NOMO-1 treated with dmso at 0.1 percent for 144 hours (cell line): ENCODE data around the gene CYP39A1.

Experiments
- DNase-seq: peaks from one replicate; lab custom pipeline; 2025; ENCODE audit not compliant: unreplicated experiment; lab: John Stamatoyannopoulos, UW

CYP39A1 gene, protein sequence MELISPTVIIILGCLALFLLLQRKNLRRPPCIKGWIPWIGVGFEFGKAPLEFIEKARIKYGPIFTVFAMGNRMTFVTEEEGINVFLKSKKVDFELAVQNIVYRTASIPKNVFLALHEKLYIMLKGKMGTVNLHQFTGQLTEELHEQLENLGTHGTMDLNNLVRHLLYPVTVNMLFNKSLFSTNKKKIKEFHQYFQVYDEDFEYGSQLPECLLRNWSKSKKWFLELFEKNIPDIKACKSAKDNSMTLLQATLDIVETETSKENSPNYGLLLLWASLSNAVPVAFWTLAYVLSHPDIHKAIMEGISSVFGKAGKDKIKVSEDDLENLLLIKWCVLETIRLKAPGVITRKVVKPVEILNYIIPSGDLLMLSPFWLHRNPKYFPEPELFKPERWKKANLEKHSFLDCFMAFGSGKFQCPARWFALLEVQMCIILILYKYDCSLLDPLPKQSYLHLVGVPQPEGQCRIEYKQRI

DNA sequence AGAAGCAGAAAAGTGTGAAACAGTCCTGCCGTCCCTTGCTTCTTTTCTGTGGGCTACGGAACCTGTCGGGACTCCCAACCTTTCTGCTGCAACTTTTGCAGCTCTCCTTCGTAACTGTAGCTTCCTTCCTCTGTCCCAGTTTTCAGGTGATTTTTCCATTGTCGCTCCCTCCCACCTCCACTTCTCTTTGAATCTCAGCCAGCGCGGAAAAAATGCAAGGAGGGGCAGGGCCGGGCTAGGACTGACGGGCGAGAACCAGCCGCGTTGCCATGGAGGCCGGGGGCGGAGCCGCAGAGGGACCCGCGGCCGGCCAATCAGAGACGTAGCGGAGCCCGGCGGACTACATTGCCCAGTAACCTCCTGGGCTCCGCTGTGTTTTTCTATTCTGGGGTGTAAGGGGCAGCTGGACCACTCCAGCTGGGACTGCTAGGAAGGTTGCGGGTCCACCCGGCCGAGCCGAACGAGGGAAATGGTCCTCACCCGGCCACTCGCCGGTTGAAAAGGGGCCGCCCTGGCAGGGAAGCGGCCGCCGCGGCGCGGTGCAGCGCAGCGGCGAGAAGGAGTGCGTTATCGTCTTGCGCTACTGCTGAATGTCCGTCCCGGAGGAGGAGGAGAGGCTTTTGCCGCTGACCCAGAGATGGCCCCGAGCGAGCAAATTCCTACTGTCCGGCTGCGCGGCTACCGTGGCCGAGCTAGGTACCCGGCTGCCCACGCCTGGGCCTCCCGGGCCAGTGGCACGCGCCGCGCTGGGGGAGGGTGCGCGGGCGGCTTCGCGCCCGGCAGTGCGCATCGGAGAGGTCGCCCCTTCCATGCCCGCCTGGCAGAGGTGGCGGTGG is at the start of gene CYP39A1, which contains the start of gene SLC25A27:
Gene CYP39A1, minus strand, starts transcription at position 216 of the 836 bp plus-strand sequence. CDS start 236 bp downstream, outside the sequence.
Gene SLC25A27, plus strand, starts transcription at position 373 of the 836 bp plus-strand sequence. Its CDS starts 218 bp downstream, at position 591.
- DNase-seq = peak; percentile 73

DNA sequence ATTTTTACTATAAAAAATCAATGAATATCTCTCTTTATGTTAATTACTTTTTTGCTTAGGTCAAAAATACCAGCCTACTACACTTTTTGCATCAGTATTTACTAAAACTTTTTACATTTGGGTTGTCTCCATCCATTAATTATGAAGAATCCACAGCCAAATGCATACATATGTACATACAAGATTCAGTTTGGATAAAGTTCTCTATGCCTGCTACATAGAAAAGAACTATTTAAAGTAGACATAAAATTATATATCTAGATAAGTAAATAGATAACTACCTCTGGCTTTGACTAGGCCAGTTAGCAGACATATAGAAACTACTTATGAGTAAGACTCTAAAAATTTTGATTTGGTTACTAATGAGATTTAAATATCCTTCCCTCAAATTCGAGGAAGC is 47.4 kb upstream of the CYP39A1 start:
- DNase-seq = no peak

DNA sequence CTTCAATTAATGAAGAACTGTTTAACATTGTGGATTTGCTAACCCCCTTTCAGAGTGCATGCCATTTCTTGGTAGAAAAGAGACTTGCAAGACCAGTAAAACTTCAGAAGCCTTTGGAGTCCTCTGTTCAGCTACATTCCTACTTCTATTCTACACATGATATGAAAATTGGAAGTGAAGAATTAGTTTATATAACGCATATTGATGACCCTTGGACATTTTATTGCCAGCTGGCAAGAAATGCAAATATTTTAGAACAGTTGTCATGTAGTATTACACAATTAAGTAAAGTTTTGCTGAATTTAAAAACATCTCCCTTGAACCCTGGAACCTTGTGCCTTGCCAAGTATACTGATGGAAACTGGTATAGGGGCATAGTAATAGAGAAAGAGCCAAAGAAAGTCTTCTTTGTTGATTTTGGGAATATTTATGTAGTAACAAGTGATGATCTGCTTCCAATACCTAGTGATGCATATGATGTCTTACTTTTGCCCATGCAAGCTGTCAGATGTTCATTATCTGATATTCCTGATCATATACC is 38.4 kb upstream of the CYP39A1 start:
- DNase-seq = no peak

DNA sequence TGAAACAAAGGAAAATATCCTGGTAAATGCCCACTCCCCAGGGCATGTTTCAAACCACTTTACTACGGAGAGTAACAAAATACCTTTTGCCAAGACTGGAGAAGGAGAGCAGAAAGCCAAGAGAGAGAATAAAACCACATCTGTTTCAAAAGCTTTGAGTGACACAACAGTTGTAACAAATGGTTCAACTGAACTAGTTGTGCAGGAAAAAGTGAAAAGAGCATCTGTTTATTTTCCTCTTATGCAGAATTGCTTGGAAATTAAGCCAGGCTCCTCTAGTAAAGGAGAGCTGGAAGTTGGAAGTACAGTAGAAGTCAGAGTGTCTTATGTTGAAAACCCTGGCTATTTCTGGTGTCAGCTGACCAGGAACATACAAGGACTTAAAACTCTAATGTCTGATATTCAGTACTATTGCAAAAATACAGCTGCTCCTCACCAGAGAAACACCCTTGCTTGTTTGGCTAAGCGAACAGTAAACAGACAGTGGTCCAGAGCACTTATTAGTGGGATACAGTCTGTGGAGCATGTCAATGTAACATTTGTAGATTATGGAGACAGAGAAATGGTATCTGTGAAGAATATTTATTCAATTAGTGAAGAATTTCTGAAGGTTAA is 37.6 kb upstream of the CYP39A1 start:
- no peak for DNase-seq

DNA sequence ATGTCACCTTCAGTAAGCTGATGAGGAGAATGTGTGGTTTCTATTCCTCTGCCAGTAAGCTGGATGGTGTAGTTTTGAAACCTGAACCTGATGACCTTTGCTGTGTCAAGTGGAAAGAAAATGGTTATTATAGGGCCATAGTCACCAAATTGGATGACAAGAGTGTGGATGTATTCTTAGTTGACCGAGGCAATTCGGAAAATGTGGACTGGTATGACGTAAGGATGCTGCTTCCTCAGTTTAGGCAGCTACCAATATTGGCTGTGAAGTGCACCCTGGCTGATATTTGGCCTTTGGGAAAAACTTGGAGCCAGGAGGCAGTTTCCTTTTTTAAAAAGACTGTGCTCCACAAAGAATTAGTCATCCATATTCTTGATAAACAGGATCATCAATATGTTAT is 37.0 kb upstream of the CYP39A1 start:
- no peak for DNase-seq

DNA sequence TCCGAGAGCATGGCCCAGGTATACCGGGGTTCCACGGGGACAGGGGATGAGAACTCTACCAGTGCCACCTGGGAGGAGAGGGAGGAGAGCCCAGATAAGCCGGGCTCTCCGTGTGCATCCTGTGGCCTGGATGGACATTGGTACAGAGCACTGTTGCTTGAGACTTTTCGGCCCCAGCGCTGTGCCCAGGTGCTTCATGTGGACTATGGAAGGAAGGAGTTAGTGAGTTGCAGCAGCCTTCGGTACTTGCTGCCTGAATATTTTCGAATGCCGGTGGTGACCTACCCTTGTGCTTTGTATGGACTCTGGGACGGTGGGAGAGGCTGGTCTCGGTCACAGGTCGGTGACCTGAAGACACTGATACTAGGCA is 36.3 kb upstream of the CYP39A1 start:
- no peak for DNase-seq

DNA sequence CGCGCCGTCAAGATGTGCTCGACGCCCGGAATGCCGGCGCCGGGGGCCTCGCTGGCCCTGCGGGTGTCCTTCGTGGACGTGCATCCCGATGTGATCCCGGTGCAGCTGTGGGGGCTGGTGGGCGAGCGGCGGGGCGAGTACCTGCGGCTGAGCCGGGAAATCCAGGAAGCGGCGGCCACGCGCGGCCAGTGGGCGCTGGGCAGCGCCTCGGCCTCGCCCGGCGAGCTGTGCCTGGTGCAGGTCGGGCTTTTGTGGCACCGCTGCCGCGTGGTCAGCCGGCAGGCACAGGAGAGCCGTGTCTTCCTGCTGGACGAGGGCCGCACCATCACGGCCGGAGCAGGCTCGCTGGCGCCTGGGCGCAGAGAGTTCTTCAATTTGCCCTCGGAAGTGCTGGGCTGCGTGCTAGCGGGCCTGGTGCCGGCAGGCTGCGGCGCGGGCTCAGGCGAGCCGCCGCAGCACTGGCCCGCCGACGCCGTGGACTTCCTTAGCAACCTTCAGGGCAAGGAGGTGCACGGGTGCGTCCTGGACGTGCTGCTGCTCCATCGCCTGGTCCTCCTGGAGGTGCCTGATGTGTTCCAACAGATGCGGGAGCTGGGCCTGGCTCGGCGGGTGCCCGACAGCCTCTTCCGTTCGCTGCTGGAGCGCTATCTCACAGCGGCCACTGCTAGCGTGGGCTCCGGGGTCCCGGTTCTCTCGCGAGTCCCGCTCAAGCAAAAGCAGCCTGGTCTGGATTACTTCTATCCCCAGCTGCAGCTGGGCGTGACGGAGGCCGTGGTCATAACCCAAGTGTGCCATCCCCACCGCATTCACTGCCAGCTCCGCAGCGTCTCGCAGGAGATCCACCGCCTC is 35.7 kb upstream of the CYP39A1 start:
- no peak for DNase-seq

DNA sequence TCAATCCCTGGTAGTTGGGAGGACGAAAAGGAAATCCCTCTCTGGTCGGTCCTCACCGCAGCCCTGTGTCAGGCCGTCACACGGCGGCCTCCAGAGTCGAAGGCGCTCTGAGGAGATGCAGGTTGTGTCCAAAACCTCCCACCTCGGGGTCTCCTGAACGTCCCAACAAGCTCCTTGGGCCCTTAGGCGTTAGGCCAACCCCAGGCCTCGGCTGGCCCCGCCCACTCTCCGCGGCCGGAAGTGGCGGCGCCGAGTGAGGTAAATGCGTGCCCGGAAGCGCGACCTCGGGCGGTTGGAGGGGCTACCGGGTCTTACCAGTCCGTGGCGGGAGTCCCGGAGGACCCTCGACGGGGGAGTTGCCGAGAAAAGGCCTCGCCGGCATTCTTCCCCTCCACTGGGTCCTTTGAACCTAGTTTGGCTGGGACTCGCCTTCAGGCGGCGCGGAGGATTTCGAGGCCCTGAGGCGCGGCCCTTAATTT is 35.0 kb upstream of the CYP39A1 start, which contains the start of gene TDRD6:
Gene TDRD6, plus strand, starts transcription at position 267 of the 479 bp plus-strand sequence. CDS start 244 bp downstream, outside the sequence.
- no peak for DNase-seq

DNA sequence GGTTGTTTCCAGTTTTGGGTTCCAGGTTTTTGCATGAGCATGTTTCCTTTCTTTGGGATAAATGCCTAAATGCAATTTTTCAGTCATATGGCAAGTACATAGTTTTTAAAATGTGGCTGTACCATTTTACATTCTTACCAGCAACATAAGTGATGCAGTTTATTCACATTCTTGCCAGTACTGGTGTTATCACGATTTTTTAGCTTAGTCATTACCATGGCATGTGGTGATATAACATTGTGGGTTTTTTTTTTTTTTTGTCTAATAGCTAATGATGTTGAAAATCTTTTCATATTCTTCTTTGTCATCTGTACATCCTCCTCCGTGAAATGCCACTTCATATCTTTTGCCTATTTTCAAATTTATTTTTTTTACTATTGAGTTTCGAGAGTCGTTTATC is 32.2 kb upstream of the CYP39A1 start:
- no peak for DNase-seq

DNA sequence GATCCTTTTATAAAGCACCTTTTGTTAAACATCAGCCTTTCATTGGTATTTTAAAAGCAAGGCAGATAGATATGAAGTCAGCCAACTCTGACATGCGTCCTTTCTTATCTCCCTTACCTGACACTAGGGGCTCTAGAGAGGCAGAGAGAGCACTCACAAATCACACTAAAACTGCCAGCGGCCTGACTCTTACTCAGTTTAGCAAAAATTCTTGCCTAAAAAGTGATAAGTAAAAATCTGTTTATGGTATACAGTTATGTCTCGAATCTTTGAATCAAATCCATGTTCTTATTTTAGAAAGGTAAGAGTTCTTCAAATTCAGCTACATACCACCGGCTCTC is 24.7 kb upstream of the CYP39A1 start:
- no peak for DNase-seq

DNA sequence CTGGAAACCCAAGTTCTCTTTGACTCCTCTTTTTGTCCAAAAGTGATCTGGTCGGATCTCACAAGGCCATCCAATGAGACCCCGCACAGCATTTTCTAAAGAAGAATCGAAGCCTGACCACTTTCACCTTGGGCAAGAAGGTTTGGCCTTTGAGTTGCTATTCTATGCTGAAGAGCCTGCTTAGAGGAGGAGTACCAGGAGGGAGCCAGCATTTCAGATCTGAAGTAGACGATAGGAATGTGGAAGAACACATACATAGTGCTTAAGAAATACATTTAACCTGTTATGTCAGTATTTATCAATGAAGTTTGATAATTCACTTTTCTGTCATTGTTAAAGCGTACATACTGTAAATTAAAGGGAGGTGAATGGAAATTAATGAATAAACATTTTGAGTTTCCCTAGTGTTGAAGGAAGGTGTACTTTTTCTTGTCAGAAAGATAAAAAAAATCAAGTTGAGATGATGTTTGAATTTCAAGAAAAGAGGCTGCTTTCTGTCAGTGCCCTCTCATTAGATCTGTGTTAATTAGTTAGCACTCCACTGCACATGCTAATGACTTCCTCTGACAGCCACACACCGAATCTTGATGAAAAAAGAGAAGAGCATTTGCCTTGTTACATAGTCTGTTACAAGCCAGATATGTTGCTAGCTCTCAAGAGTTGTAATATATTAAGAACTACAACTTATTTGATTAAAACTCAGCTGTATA is 24.1 kb upstream of the CYP39A1 start:
- DNase-seq = no peak

DNA sequence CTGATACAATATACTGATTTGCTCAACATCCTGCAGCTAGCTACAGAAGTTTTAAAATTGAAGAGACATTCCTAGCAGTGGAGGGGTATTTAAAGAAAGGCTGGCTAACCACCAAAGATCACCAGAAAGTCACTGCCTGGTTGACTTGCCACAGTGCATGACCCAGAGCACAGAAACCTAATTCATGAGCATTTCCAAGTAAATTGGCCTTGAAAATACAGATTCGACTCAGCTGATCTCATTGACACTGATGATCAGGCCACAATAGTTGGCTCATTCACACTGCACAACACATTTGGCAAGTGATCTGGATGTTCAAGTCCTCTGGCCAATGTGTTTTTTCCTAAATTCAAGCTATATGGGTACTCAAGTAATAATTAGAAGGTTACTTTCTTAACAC is 21.8 kb upstream of the CYP39A1 start:
- no peak for DNase-seq

DNA sequence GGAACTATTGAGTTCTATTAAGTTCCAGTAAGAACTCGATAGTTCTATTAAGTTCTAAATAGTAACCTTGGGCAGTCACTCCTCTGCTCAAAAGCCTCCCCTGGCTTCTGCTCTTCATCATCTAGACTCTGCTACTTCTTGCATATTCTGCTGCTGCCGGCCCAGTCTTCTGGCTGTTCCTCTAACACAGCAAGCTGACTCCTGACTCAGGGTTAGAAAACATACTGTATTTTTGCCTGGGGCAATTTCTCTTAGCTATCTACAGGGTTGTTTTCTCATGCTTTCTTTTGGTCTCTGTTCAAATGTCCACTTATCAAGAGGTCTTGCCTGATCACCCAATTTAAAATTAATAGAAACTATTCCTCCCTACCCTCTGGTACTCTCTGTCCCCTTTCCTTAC is 14.8 kb upstream of the CYP39A1 start:
- DNase-seq = no peak

DNA sequence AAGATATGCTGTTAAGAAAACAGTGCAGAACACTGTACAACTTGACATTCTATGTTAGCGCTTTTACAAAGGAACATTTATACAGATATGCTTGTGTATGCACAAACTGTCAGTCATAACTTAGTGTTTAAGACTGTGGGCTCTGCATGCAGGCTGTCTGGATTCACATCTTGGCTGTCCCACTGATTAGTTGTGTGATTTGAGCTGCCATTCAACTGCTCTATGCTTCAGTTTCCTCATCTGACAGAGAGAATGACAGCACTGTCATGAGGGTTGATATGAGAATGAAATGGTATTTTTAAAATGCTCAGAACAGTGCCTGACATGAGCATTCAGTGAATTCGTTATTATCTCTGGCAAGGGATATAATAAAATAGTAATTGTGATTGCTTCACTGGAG is 8.9 kb upstream of the CYP39A1 start:
- DNase-seq = no peak

DNA sequence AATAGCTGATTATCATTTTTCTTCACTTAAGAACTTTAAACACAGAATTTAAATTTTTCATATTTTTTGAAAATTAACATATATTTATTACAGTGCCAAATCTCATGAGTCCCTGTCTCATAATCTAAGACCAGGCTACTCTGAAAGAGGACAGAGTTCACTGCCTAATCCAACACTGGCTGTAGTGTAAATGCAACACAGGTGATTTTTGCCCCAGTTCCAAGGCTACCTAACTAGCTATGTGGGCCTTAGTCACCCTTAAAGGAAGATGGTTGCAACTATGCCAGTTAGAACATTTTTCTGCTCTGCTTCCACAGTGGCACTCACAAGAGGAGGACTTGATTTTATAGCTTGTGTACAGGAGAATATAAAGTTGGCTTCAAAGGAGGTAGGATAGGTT is 5.0 kb upstream of the CYP39A1 start:
- DNase-seq = no peak

DNA sequence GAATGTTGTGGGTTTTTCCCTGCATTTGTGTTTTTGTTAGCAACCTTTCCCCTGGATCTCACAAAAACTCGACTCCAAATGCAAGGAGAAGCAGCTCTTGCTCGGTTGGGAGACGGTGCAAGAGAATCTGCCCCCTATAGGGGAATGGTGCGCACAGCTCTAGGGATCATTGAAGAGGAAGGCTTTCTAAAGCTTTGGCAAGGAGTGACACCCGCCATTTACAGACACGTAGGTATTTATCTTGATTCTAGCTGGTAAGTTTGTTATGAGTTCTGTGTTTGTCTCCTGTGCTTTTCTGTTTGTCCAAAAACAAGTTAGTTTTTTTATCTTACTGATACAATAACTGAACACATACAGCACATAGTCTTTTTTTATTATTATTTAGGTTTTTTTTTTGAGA is 3.2 kb upstream of the CYP39A1 start:
- DNase-seq = no peak

DNA sequence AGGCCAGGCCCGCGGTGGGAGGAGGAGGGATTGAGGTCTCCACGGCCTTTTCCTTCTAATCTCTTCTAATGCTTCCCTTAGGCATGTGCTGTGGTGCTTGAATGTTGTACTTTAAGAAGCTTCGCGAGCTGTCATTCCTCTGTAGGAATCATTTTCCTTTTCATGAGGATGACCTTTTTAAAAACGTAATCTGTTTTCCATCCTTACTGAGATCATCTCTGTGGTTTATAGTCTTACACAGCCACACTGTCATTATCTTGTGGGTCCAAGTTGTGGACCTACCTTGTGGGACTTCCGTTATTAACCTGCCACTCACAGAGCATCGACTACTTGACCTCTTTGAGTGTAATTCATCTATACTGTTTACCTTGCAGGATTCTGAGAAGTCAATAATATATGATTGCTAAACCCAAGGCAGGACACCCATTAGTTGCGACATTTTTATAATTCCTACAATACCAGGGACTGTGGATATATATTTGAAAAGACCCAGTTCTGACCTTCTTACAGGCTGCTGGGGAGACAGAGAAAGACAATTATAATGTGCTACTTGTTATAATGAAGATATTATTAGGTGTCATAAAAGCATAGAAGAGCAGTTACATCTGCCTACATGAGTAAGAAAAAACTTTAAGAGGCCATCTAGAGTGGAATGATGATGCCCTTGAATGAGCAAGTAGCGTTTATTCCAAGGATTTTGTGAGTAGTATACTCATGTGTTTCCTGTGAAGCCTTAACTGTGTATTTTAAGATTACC is 999 bp upstream of the CYP39A1 start:
- no peak for DNase-seq

DNA sequence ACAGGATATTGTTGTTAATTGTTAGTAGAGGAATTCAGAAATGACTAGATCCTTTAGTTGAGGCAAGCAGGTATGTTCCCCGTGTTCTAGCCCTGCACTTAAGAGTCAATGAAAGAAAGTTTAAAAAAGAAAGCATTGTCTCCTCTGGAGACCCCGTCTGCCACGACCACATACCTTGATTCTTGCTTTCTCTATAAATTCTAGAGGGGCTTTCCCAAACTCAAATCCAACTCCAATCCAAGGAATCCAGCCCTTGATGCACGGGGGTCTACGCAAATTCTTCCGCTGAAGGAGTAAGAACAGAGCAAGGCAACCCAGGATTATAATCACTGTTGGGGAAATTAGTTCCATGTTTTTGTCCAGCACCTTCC is 401 bp downstream of the CYP39A1 start:
- no peak for DNase-seq

DNA sequence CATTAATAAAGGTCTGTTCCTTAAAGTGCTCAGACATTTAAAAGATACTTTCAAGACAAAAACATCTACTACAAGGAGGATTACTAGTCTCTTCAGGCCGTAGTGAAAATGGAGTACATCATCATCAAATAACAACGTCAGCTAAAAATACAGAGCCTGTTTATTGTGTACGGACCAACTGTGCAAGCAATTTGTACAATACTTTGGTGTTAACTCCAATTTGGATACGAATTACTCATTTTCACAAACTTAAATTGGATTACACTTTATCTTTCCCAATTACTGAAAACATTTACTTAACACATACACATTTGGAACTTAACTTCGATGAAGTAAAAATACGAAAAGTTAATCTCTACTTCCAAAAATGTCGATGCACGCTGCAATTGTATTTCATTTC is 802 bp downstream of the CYP39A1 start:
- no peak for DNase-seq
